GM23248 (cell line): Measurements from ENCODE around the gene DLX6. TPM values are rescaled to one million over a fixed set of nuclear protein-coding genes. Genes with fewer than 3 reads are reported as not detected.

Source experiments
- DNase-seq: peaks from one replicate; pipeline ENCODE4 v3.0.0-alpha.2; 2015
- H2AFZ ChIP-seq: fragments of 200-600 bp; sonication (generic); 2 replicates; pipeline ENCODE4 v1.6.1; 2016; ENCODE audit warnings: antibody characterized with exemption
- H3F3A ChIP-seq: fragments of 200-600 bp; sonication (generic); 2 replicates; pipeline ENCODE4 v1.6.1; 2016; ENCODE audit warnings: mild to moderate bottlenecking, antibody characterized with exemption, mixed run types; ENCODE audit not compliant: insufficient read depth
- H3K27ac ChIP-seq: fragments of 200-600 bp; sonication (generic); 2 replicates; pipeline ENCODE4 v1.5.1; 2016; ENCODE audit warnings: mild to moderate bottlenecking
- H3K27me3 ChIP-seq: fragments of 200-600 bp; sonication (generic); replicated peaks from 2 replicates; pipeline ENCODE4 v1.6.1; 2016; ENCODE audit warnings: mild to moderate bottlenecking; ENCODE audit not compliant: insufficient read depth
- H3K36me3 ChIP-seq: fragments of 200-600 bp; sonication (generic); 2 replicates; pipeline ENCODE4 v1.6.1; 2016; ENCODE audit warnings: low read depth, mild to moderate bottlenecking
- H3K4me1 ChIP-seq: fragments of 200-600 bp; sonication (generic); 2 replicates; pipeline ENCODE4 v1.6.1; 2016; ENCODE audit warnings: mild to moderate bottlenecking; ENCODE audit not compliant: insufficient read depth
- H3K4me2 ChIP-seq: fragments of 200-600 bp; sonication (generic); one replicate; pipeline ENCODE4 v1.6.1; 2016; ENCODE audit warnings: mild to moderate bottlenecking; ENCODE audit not compliant: unreplicated experiment
- H3K4me3 ChIP-seq: fragments of 200-600 bp; sonication (generic); 2 replicates; pipeline ENCODE4 v1.5.1; 2016; ENCODE audit warnings: mild to moderate bottlenecking
- H3K79me2 ChIP-seq: fragments of 200-600 bp; sonication (generic); 2 replicates; pipeline ENCODE4 v1.6.1; 2016; ENCODE audit warnings: mild to moderate bottlenecking; ENCODE audit not compliant: insufficient read depth
- H3K9ac ChIP-seq: fragments of 200-600 bp; sonication (generic); 2 replicates; pipeline ENCODE4 v1.6.1; 2016; ENCODE audit warnings: mild to moderate bottlenecking
- H3K9me2 ChIP-seq: fragments of 200-600 bp; sonication (generic); 2 replicates; pipeline ENCODE4 v1.6.1; 2016; ENCODE audit warnings: mixed run types, mild to moderate bottlenecking, moderate library complexity; ENCODE audit not compliant: insufficient read depth
- H3K9me3 ChIP-seq: fragments of 200-600 bp; sonication (generic); one replicate; pipeline ENCODE4 v1.6.1; 2017; ENCODE audit warnings: low read depth
- H4K20me1 ChIP-seq: fragments of 200-600 bp; sonication (generic); 2 replicates; pipeline ENCODE4 v1.6.0; 2016; ENCODE audit not compliant: insufficient read depth
- EZH2 ChIP-seq: fragments of 200-600 bp; sonication (generic); IDR thresholded peaks from 2 replicates; pipeline ENCODE4 v1.6.1; 2018; ENCODE audit warnings: antibody characterized with exemption, mild to moderate bottlenecking; ENCODE audit not compliant: insufficient read depth, poor library complexity, severe bottlenecking
- EZH2phosphoT487 ChIP-seq: fragments of 200-600 bp; sonication (generic); IDR thresholded peaks from 2 replicates; pipeline ENCODE4 v1.6.1; 2018; ENCODE audit warnings: antibody characterized with exemption, moderate library complexity, mild to moderate bottlenecking, low read depth; ENCODE audit not compliant: insufficient read depth
- WGBS, 2 experiments: methylation state at CpG; one replicate each; pipeline ENCODE4 v1.1.6; 2015 to 2017; ENCODE audit warnings: low lambda C conversion rate in 2 of 2, low coverage in 1 of 2; ENCODE audit errors: missing lambda C conversion rate in 2 of 2; 5-methylcytosine and 5-hydroxymethylcytosine counted together
- in situ Hi-C: fragments of 300-500 bp; cut with MboI; formaldehyde crosslinking; loops from 2 replicates; pipeline ENCODE4 v1.15.0; 2020
- polyA plus RNA-seq: library from polyadenylated mRNA; unstranded; fragments of >200 nt; fragmentation: Nextera tagmentation; extraction: Ambion mirVana; gene quantifications from 2 replicates; pipeline ENCODE4 v1.2.1, GENCODE V29; 2016
- total RNA-seq: library from RNA; depleted of rRNA; stranded (reverse); fragments of >200 nt; shearing (Covaris generic); gene quantifications from 2 replicates; pipeline ENCODE4 v1.2.3, GENCODE V29; 2014

Gene DLX6
- total and polyA plus RNA-seq, 2 experiments from 2014 or later, result not detected

GRCh38 chr7:97008275-97008917 lies 3.0 kb downstream of the DLX6 start:
- H3K9ac ChIP-seq, result no peak overlapping the region
- WGBS, 2 experiments, result 51 to 59% methylated on average over 3 of the region's 3 CpGs

GRCh38 chr7:97009753-97010732 lies 4.7 kb downstream of the DLX6 start:
- Histone ChIP-seq H3K27me3 (peaks cover 89% of the 10 kb centered on the region), H3F3A (no peaks in the 10 kb centered on the region), H3K9ac (no peak overlapping the region), H3K4me1 (no peaks in the 10 kb centered on the region), H3K36me3 (no peaks in the 10 kb centered on the region), H3K4me3 (no peak overlapping the region), H2AFZ (no peak overlapping the region), H3K79me2 (no peaks in the 10 kb centered on the region), H3K9me3 (no peaks in the 10 kb centered on the region), H3K9me2 (no peaks in the 10 kb centered on the region), H3K27ac (no peak overlapping the region), H3K4me2 (no peak overlapping the region), H4K20me1 (no peaks in the 10 kb centered on the region)
- no peak for DNase-seq
- TF ChIP-seq EZH2phosphoT487, result no peak
- no peak for TF ChIP-seq EZH2
- 2 to 3% methylated on average over 18 of the region's 18 CpGs for WGBS, 2 experiments
- in situ Hi-C loops, result no loop called here

More at GRCh38 chr7:97008275-97008917, 3.0 kb downstream of the DLX6 start:
- Histone ChIP-seq H3K4me1 (no peaks in the 10 kb centered on the region), H3F3A (no peaks in the 10 kb centered on the region), H3K27me3 (peaks cover 89% of the 10 kb centered on the region), H3K79me2 (no peaks in the 10 kb centered on the region), H2AFZ (no peak overlapping the region), H3K9me3 (no peaks in the 10 kb centered on the region), H3K4me3 (no peak overlapping the region), H3K36me3 (no peaks in the 10 kb centered on the region), H3K9me2 (no peaks in the 10 kb centered on the region), H3K4me2 (no peak overlapping the region), H4K20me1 (no peaks in the 10 kb centered on the region), H3K27ac (no peak overlapping the region)
- no peak for DNase-seq
- TF ChIP-seq EZH2phosphoT487, result no peak
- no peak for TF ChIP-seq EZH2
- in situ Hi-C loops, result no loop called here

GRCh38 chr7:97011104-97011503 lies 5.8 kb downstream of the DLX6 start:
- Histone ChIP-seq H3K9me3 (no peaks in the 10 kb centered on the region), H3F3A (no peaks in the 10 kb centered on the region), H3K36me3 (no peaks in the 10 kb centered on the region), H3K9ac (no peak overlapping the region), H3K9me2 (no peaks in the 10 kb centered on the region), H3K79me2 (no peaks in the 10 kb centered on the region), H4K20me1 (no peaks in the 10 kb centered on the region), H3K27me3 (peaks cover 90% of the 10 kb centered on the region), H2AFZ (no peak overlapping the region), H3K4me1 (no peaks in the 10 kb centered on the region), H3K4me2 (no peak overlapping the region), H3K4me3 (no peak overlapping the region), H3K27ac (no peak overlapping the region)
- TF ChIP-seq EZH2 (no peak), EZH2phosphoT487 (no peak)
- in situ Hi-C loops, result no loop called here
- DNase-seq, result no peak
- 0% methylated on average over 1 of the region's 1 CpG for WGBS, 2 experiments

- peaks cover 94% of the 10 kb centered on the region for H3K27me3 ChIP-seq
- WGBS, 2 experiments, result 4 to 5% methylated on average over 15 of the region's 15 CpGs
- H3K27ac ChIP-seq, result no peak overlapping the region
- no peak for DNase-seq
- H3K9me2 ChIP-seq, result no peaks in the 10 kb centered on the region
- TF ChIP-seq EZH2phosphoT487 (0 out of 2 replicates have a peak, but pooled peaks have one; percentile 13), EZH2 (no peak)
- in situ Hi-C loops, result no loop called here
- no peak overlapping the region for H2AFZ ChIP-seq
- H3K4me3 ChIP-seq, result no peak overlapping the region
- no peaks in the 10 kb centered on the region for H3K9me3 ChIP-seq
- no peak overlapping the region for H3K4me2 ChIP-seq
- no peaks in the 10 kb centered on the region for H3K79me2 ChIP-seq
- H3F3A ChIP-seq, result no peaks in the 10 kb centered on the region
- no peaks in the 10 kb centered on the region for H3K4me1 ChIP-seq
- H3K9ac ChIP-seq, result no peak overlapping the region
- H4K20me1 ChIP-seq, result no peaks in the 10 kb centered on the region
- H3K36me3 ChIP-seq, result no peaks in the 10 kb centered on the region
Observed at GRCh38 chr7:97011536-97012364, 6.4 kb downstream of the DLX6 start.
